ENCODE measurements around the gene POLA2.

Gene POLA2, protein sequence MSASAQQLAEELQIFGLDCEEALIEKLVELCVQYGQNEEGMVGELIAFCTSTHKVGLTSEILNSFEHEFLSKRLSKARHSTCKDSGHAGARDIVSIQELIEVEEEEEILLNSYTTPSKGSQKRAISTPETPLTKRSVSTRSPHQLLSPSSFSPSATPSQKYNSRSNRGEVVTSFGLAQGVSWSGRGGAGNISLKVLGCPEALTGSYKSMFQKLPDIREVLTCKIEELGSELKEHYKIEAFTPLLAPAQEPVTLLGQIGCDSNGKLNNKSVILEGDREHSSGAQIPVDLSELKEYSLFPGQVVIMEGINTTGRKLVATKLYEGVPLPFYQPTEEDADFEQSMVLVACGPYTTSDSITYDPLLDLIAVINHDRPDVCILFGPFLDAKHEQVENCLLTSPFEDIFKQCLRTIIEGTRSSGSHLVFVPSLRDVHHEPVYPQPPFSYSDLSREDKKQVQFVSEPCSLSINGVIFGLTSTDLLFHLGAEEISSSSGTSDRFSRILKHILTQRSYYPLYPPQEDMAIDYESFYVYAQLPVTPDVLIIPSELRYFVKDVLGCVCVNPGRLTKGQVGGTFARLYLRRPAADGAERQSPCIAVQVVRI

DNA sequence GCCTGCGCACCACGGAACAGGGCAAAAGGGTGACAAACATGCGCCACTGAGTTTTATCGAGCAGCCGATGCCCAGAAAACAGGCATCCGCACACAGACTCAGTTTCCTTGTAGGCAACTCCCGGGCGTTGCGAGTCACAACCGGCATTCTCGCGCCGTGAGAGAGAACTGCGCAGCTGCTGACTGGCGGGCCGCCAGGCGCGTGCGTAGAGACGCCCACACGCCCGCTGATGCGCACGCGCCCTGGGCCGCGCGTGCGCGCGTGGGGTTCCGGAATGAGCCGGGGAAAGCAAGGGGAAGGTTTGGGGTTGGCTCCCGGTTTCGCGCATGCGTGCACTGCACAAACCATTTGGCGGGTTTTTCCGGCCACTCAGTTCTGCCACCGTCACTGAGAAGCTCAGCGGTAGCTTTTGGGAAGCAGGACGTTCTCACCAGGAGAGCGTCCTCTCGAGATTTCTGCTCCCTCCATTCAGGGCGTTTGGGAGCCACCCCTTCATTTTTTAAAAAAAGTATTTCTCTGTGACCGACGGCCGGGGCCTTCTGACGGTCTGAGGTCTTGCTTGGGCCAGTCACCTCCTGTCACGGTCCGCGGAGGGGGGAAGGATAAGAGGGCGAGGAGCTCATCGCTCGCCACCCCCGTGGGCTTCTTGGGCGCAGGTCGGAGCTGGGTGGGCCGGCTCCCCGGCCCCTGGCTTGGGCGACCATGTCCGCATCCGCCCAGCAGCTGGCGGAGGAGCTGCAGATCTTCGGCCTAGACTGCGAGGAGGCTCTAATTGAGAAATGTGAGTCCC, at the start of gene POLA2:
Gene POLA2 (plus strand): TSS at position 372 of the 790 bp plus-strand sequence. CDS start 331 bp downstream, at position 703.
- TF ChIP-seq, protein P1, sequence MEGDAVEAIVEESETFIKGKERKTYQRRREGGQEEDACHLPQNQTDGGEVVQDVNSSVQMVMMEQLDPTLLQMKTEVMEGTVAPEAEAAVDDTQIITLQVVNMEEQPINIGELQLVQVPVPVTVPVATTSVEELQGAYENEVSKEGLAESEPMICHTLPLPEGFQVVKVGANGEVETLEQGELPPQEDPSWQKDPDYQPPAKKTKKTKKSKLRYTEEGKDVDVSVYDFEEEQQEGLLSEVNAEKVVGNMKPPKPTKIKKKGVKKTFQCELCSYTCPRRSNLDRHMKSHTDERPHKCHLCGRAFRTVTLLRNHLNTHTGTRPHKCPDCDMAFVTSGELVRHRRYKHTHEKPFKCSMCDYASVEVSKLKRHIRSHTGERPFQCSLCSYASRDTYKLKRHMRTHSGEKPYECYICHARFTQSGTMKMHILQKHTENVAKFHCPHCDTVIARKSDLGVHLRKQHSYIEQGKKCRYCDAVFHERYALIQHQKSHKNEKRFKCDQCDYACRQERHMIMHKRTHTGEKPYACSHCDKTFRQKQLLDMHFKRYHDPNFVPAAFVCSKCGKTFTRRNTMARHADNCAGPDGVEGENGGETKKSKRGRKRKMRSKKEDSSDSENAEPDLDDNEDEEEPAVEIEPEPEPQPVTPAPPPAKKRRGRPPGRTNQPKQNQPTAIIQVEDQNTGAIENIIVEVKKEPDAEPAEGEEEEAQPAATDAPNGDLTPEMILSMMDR (IDR thresholded peaks at IDR 0.05; ENCODE audit: insufficient read depth, low read length, poor library complexity, severe bottlenecking): no peak
- peak within 1 kb of the TSS; percentile 91 for H3K4me3 ChIP-seq (replicated peaks; ENCODE audit: low read depth, low read length)
- H3K27me3 ChIP-seq (replicated peaks; ENCODE audit: control insufficient read depth, insufficient read depth, low read length): no peaks in the 10 kb centered on the region
- peaks cover 2% of the 10 kb centered on the region for H3K36me3 ChIP-seq (ENCODE audit: control insufficient read depth, insufficient read depth, low read length)
- peak; percentile 100 for DNase-seq (ENCODE audit: extremely low read depth, insufficient read length)

GRCh38 chr11:65212226-65212801, 49.4 kb upstream of the POLA2 start:
- no peak overlapping the region for H3K4me3 ChIP-seq (replicated peaks; ENCODE audit: low read depth, low read length)
- H3K36me3 ChIP-seq (ENCODE audit: control insufficient read depth, insufficient read depth, low read length): peaks cover 30% of the 10 kb centered on the region
- DNase-seq (ENCODE audit: extremely low read depth, insufficient read length): no peak
- H3K27me3 ChIP-seq (replicated peaks; ENCODE audit: control insufficient read depth, insufficient read depth, low read length): no peaks in the 10 kb centered on the region
- TF ChIP-seq, protein P1 (IDR thresholded peaks at IDR 0.05; ENCODE audit: insufficient read depth, low read length, poor library complexity, severe bottlenecking): no peak

DNA sequence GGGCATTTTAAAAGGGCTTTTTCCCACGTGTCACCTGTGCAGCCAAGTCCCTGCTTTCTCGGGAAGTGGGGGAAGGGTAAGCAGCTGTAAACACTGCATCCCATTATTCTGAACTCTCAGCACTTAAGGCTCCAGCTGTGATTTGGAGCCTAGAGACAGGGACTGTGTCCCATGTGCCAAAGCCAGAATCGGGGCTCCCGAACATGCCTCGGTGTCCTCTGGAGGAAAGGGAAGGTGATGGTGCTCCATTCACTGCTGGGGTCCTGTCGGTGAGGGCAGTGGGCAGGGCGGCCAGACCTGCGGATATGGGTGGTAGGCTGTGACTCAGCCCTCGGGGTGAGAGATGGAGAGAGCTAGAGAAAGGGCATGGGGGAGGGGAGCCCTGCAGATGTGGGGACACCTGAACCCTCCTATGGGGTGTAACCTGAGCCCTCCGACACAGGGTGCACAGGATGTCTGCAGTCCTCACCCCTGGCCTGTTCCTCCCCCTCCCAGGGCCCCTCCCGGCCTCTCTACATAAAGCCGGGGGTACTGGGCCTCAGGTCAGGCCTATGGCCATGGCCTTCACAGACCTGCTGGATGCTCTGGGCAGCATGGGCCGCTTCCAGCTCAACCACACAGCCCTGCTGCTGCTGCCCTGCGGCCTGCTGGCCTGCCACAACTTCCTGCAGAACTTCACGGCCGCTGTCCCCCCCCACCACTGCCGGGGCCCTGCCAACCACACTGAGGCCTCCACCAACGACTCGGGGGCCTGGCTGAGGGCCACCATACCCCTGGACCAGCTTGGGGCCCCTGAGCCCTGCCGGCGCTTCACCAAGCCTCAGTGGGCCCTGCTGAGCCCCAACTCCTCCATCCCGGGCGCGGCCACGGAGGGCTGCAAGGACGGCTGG, 48.2 kb upstream of the POLA2 start:
- no peak overlapping the region for H3K4me3 ChIP-seq (replicated peaks; ENCODE audit: low read depth, low read length)
- no peak for DNase-seq (ENCODE audit: extremely low read depth, insufficient read length)
- H3K27me3 ChIP-seq (replicated peaks; ENCODE audit: control insufficient read depth, insufficient read depth, low read length): no peaks in the 10 kb centered on the region
- H3K36me3 ChIP-seq (ENCODE audit: control insufficient read depth, insufficient read depth, low read length): peaks cover 24% of the 10 kb centered on the region
- TF ChIP-seq, protein P1 (IDR thresholded peaks at IDR 0.05; ENCODE audit: insufficient read depth, low read length, poor library complexity, severe bottlenecking): no peak

- TF ChIP-seq, protein P1 (IDR thresholded peaks at IDR 0.05; ENCODE audit: insufficient read depth, low read length, poor library complexity, severe bottlenecking): no peak
- H3K27me3 ChIP-seq (replicated peaks; ENCODE audit: control insufficient read depth, insufficient read depth, low read length): no peaks in the 10 kb centered on the region
- DNase-seq (ENCODE audit: extremely low read depth, insufficient read length): no peak
- peaks cover 18% of the 10 kb centered on the region for H3K36me3 ChIP-seq (ENCODE audit: control insufficient read depth, insufficient read depth, low read length)
- no peak overlapping the region for H3K4me3 ChIP-seq (replicated peaks; ENCODE audit: low read depth, low read length)
These were observed 47.4 kb upstream of the POLA2 start for GRCh38 chr11:65214212-65214845.

Measured in GM06990 (cell line).